Transverse colon (tissue), 4 donors: ENCODE results near the gene SUMO2. TPM values are rescaled to one million over a fixed set of nuclear protein-coding genes. Genes with fewer than 3 reads are reported as not detected.
"Not testable (repeated sequence)": the region's sequence is repeated elsewhere in the genome, so short reads cannot be mapped to it uniquely, and the experiment has no call there.

ENCODE experiments used
- DNase-seq: peaks from one replicate; pipeline ENCODE4 v3.0.0-alpha.2; 2019
- H3K27ac ChIP-seq, 4 donors: fragments of 200-600 bp; sonication (generic); 2 replicates each; pipeline ENCODE4 v1.5.1; 2016 to 2018; ENCODE audit warnings: inconsistent platforms in 4 of 4
- H3K27me3 ChIP-seq: fragments of 200-600 bp; sonication (generic); 2 replicates; pipeline ENCODE4 v1.5.1; 2017; ENCODE audit warnings: inconsistent platforms
- H3K36me3 ChIP-seq, 4 donors: fragments of 200-600 bp; sonication (generic); 2 replicates each; pipeline ENCODE4 v1.5.1; 2017 to 2019; ENCODE audit warnings: inconsistent platforms in 4 of 4
- H3K4me1 ChIP-seq, 4 donors: fragments of 200-600 bp; sonication (generic); 2 replicates each; pipeline ENCODE4 v1.5.1; 2017 to 2020; ENCODE audit warnings: inconsistent platforms in 4 of 4
- H3K4me3 ChIP-seq, 4 donors: fragments of 200-600 bp; sonication (generic); 1 replicate in 1 of 4; 2 replicates in 3 of 4; pipeline versions ENCODE4 v1.5.1 to v1.6.1; 2017 to 2019; ENCODE audit warnings: inconsistent platforms in 4 of 4
- H3K9me3 ChIP-seq, 2 donors: fragments of 200-600 bp; sonication (generic); 2 replicates each; pipeline ENCODE4 v1.5.1; 2017 to 2019; ENCODE audit warnings: inconsistent platforms in 2 of 2
- CTCF ChIP-seq, 5 experiments: fragments of 200-600 bp in 3 of 5; fragments of 450-650 bp in 2 of 5; sonication (generic) in 3 of 5; IDR thresholded peaks; 1 replicate in 2 of 5; 2 replicates in 3 of 5; pipeline ENCODE4 v1.5.1; 2016 to 2017; ENCODE audit warnings: antibody characterized with exemption in 5 of 5, inconsistent platforms in 3 of 5, mild to moderate bottlenecking in 2 of 5, moderate library complexity in 1 of 5
- EP300 ChIP-seq: sonication (generic); formaldehyde crosslinking; IDR thresholded peaks from one replicate; pipeline ENCODE4 v1.6.1; 2017; ENCODE audit warnings: antibody characterized with exemption, low read depth
- POLR2A ChIP-seq: fragments of 450-650 bp; IDR thresholded peaks from one replicate; pipeline ENCODE4 v1.6.1; 2016; ENCODE audit warnings: antibody characterized with exemption, mild to moderate bottlenecking, moderate library complexity
- POLR2AphosphoS5 ChIP-seq, 3 donors: sonication (generic); formaldehyde crosslinking; IDR thresholded peaks; one replicate each; pipeline ENCODE4 v1.6.1; 2016; ENCODE audit warnings: antibody characterized with exemption in 3 of 3
- WGBS, 2 donors: methylation state at CpG; one replicate each; pipeline ENCODE4 v1.1.5; 2018; ENCODE audit warnings: low coverage in 1 of 2; 5-methylcytosine and 5-hydroxymethylcytosine counted together
- in situ Hi-C, 4 donors: fragments of 200-750 bp; cut with MboI; loops; one replicate each; pipeline versions ENCODE4 v1.15.0 to v1.15.1; 2017; ENCODE audit warnings: low sequenced_read_pairs in 3 of 4, low pct_ligation_motif_present in 1 of 4, low pct_unique_long_range_greater_than_20kb in 1 of 4
- intact Hi-C: fragments of 100-400 bp; cut with DNase I; formaldehyde crosslinking; loops from one replicate; pipeline ENCODE4 v1.15.1; 2023; ENCODE audit warnings: low total_unique reads
- total RNA-seq, 4 donors: library from RNA; depleted of rRNA; stranded (reverse); fragments of >200 nt; gene quantifications; one replicate each; pipeline ENCODE4 v1.1.0, GENCODE V29; 2016

SUMO2 gene
- total RNA-seq, 4 donors from 2014 or later: 6.4 to 56.5 (median 47.9) TPM

GRCh38 chr17:75174996-75175395 lies 7.8 kb downstream of the SUMO2 start:
- Histone ChIP-seq H3K36me3 (peaks cover 1 to 65% (median 26%) of the 10 kb centered on the region in 4 donors), H3K4me3 (no peak overlapping the region), H3K27ac (no peak overlapping the region), H3K27me3 (no peaks in the 10 kb centered on the region), H3K4me1 (peaks cover 0 to 14% (median under 1%) of the 10 kb centered on the region in 4 donors), H3K9me3 (no peaks in the 10 kb centered on the region)
- DNase-seq: no peak
- intact Hi-C loops: loop anchor here (5.0 kb wide), 1 partner anchor 63 kb away; no protein-coding TSS in a partner anchor
- WGBS, 2 donors: 86 to 96% methylated on average over 5 to 11 of the region's 11 CpGs
- TF ChIP-seq EP300 (no peak), CTCF (IDR thresholded peaks at IDR 0.05) (no peak), POLR2A (no peak), POLR2AphosphoS5 (IDR thresholded peaks at IDR 0.05) (no peak)
- in situ Hi-C loops: loop anchor here in 3 of 4 donors (10.0 to 25.0 kb wide), 2 partner anchors 60 to 213 kb away; partner anchors contain the start of gene HID1 (in 1 of the 3)

GRCh38 chr17:75173526-75173925 lies 9.2 kb downstream of the SUMO2 start:
- no peak overlapping the region for H3K27ac ChIP-seq
- WGBS, 2 donors: 90 to 100% methylated on average over 1 to 4 of the region's 4 CpGs
- no peak for DNase-seq
- intact Hi-C loops (loop anchor here (5.0 kb wide), 1 partner anchor 61 kb away; no protein-coding TSS in a partner anchor), in situ Hi-C loops (loop anchor here in 3 of 4 donors (10.0 kb wide), 1 partner anchor 59 kb away; no protein-coding TSS in a partner anchor)
- no peak overlapping the region for H3K4me3 ChIP-seq
- H3K9me3 ChIP-seq: no peaks in the 10 kb centered on the region
- H3K36me3 ChIP-seq: peaks cover 1 to 66% (median 28%) of the 10 kb centered on the region in 4 donors
- no peaks in the 10 kb centered on the region for H3K27me3 ChIP-seq
- TF ChIP-seq EP300: no peak
- TF ChIP-seq POLR2A: no peak
- no peak for TF ChIP-seq CTCF (IDR thresholded peaks at IDR 0.05)
- no peak for TF ChIP-seq POLR2AphosphoS5 (IDR thresholded peaks at IDR 0.05)
- H3K4me1 ChIP-seq: peaks cover 0 to 3% (median 0%) of the 10 kb centered on the region in 4 donors

DNA sequence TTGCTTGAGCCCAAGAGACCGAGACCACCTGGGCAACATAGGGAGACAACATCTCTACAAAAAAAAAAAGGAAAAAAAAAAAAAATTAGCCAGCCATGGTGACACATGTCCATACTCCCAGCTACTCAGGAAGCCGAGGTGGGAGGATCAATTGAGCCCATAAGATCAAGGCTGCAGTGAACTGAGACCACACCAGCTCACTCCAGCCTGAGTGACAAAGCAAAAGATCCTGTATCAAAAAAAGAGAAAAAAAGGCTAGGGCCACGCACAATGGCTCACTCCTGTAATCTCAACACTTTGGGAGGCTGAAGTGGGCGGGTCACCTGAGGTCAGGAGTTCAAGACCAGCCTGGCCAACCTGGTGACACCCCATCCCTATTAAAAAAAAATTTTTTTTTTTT lies 13.8 kb downstream of the SUMO2 start:
- no peaks in the 10 kb centered on the region for H3K9me3 ChIP-seq
- H3K36me3 ChIP-seq: peaks cover 0 to 57% (median 20%) of the 10 kb centered on the region in 4 donors
- intact Hi-C loops (no loop called here), in situ Hi-C loops (no loop called here)
- DNase-seq: no peak
- H3K27ac ChIP-seq: no peak overlapping the region
- 67 to 91% methylated on average over 1 to 4 of the region's 4 CpGs for WGBS, 2 donors
- no peak for TF ChIP-seq POLR2AphosphoS5 (IDR thresholded peaks at IDR 0.05)
- TF ChIP-seq CTCF (IDR thresholded peaks at IDR 0.05): no peak
- TF ChIP-seq EP300: no peak
- no peak for TF ChIP-seq POLR2A
- peaks cover 0 to 3% (median 0%) of the 10 kb centered on the region in 4 donors for H3K4me1 ChIP-seq
- H3K4me3 ChIP-seq: no peak overlapping the region
- H3K27me3 ChIP-seq: no peaks in the 10 kb centered on the region

GRCh38 chr17:75164606-75165005 lies 18.2 kb downstream of the SUMO2 start:
- in situ Hi-C loops, DNase-seq, H3K27ac ChIP-seq, H3K4me1 ChIP-seq, intact Hi-C loops, H3K27me3 ChIP-seq, H3K9me3 ChIP-seq, H3K4me3 ChIP-seq: not testable (repeated sequence)
- peaks cover 0 to 32% (median 9%) of the 10 kb centered on the region in 4 donors for H3K36me3 ChIP-seq
- 97% methylated on average over 15 of the region's 15 CpGs; no CpG with 5 or more reads in 1 of the 2 donors for WGBS, 2 donors

DNA sequence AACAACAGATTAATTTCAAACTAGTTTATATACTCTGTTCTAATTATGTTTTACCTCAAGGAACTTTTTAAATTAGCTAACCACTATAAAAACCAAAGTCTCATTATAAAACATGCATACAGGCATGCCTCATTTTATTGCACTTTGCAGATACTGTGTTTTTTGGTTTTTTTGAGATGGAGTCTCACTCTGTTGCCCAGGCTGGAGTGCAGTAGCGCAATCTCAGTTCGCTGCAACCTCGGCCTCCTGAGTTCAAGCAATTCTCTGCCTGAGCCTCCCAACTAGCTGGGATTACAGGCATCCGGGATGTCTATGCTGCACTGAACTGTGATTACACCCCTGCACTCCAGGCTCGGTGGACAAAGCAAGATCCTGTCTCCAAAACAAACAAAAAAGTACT lies 19.7 kb downstream of the SUMO2 start:
- 78% methylated on average over 5 of the region's 5 CpGs; no CpG with 5 or more reads in 1 of the 2 donors for WGBS, 2 donors
- in situ Hi-C loops: no loop called here
- intact Hi-C loops: no loop called here
- TF ChIP-seq POLR2AphosphoS5 (IDR thresholded peaks at IDR 0.05) (no peak), CTCF (IDR thresholded peaks at IDR 0.05) (no peak), EP300 (no peak), POLR2A (no peak)
- Histone ChIP-seq H3K4me3 (no peak overlapping the region), H3K4me1 (no peaks in the 10 kb centered on the region), H3K27me3 (no peaks in the 10 kb centered on the region), H3K9me3 (no peaks in the 10 kb centered on the region), H3K27ac (no peak overlapping the region), H3K36me3 (peaks cover 0 to 19% (median 9%) of the 10 kb centered on the region in 4 donors)
- DNase-seq: no peak
